CD4-positive, alpha-beta T cell treated with Interferon alpha-2 for 1 hour (primary cell): ENCODE measurements around the gene HCST.
"Not testable (repeated sequence)": the region's sequence is repeated elsewhere in the genome, so short reads cannot be mapped to it uniquely, and the experiment has no call there.

ENCODE experiments used
- DNase-seq, 2 donors: peaks; one replicate each; pipeline ENCODE4 v3.0.0-alpha.2; 2020 to 2022

Gene HCST

GRCh38 chr19:35882114-35882832 lies 20.1 kb upstream of the HCST start:
- peak; percentile 53 to 85 for DNase-seq

GRCh38 chr19:35883882-35884281 lies 18.4 kb upstream of the HCST start:
- DNase-seq, result no peak

GRCh38 chr19:35885225-35885738 lies 17.0 kb upstream of the HCST start:
- no peak for DNase-seq

GRCh38 chr19:35885904-35886303 lies 16.4 kb upstream of the HCST start:
- DNase-seq, result no peak

- no peak for DNase-seq
These were observed 15.1 kb upstream of the HCST start for GRCh38 chr19:35887197-35887596.

- no peak for DNase-seq
These were observed 13.9 kb upstream of the HCST start for GRCh38 chr19:35888398-35888797.

GRCh38 chr19:35889370-35890112 lies 12.8 kb upstream of the HCST start:
- no peak for DNase-seq

- no peak for DNase-seq
These were observed 12.1 kb upstream of the HCST start for GRCh38 chr19:35890113-35890650.

GRCh38 chr19:35891819-35892218 lies 10.5 kb upstream of the HCST start:
- DNase-seq, result not testable (repeated sequence)

GRCh38 chr19:35894342-35894741 lies 8.0 kb upstream of the HCST start:
- DNase-seq, result no peak

- DNase-seq, result no peak
These were observed 6.3 kb upstream of the HCST start for GRCh38 chr19:35895911-35896642.

GRCh38 chr19:35896643-35897040 lies 5.7 kb upstream of the HCST start:
- DNase-seq, result no peak

- no peak for DNase-seq
These were observed 4.5 kb upstream of the HCST start for GRCh38 chr19:35897706-35898451.

- no peak for DNase-seq
These were observed 3.9 kb upstream of the HCST start for GRCh38 chr19:35898499-35898809.

GRCh38 chr19:35899547-35900214 lies 2.6 kb upstream of the HCST start:
- peak; percentile 88 to 91 for DNase-seq

- DNase-seq, result no peak
These were observed 1.2 kb upstream of the HCST start for GRCh38 chr19:35901055-35901644.

- no peak for DNase-seq
These were observed 644 bp downstream of the HCST start for GRCh38 chr19:35902870-35903475.

- peak; percentile 92 to 93 for DNase-seq
These were observed 1.3 kb downstream of the HCST start for GRCh38 chr19:35903550-35904179.

GRCh38 chr19:35904311-35905068 lies 2.2 kb downstream of the HCST start:
- no peak for DNase-seq

GRCh38 chr19:35905178-35905727 lies 2.9 kb downstream of the HCST start:
- DNase-seq, result no peak
